Stimulated activated CD4-positive, alpha-beta T cell treated with anti-CD3 and anti-CD28 coated beads, TNF-alpha, amount 100 ng/mL, for 48 hours (primary cell): ENCODE measurements around the gene PFN3.
"Not testable (repeated sequence)": the region's sequence is repeated elsewhere in the genome, so short reads cannot be mapped to it uniquely, and the experiment has no call there.

Experiments
- DNase-seq, 3 donors: peaks; one replicate each; pipeline ENCODE4 v3.0.0-alpha.2; 2020; ENCODE audit warnings: low read depth in 3 of 3

PFN3 gene

GRCh38 chr5:177393206-177393765 lies 7.2 kb downstream of the PFN3 start:
- no peak for DNase-seq

DNA sequence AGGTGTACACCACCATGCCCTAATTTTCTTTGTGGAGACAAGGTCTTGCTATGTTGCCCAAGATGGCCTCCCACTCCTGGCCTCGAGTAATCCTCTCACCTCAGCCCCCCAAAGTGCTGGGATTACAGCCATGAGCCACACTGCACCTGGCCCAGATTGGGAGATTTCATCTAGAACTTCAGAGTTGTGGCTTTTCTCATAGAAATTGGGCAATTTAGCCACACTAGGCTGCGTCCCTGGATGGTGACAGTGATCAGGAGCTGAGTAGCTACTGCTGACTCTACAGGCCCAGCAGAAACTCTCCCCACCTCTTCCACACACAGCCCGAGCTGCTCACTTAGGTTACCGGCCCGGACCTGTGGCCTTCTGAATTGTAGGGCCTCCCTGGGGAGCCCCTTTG lies 7.7 kb downstream of the PFN3 start:
- no peak for DNase-seq

DNA sequence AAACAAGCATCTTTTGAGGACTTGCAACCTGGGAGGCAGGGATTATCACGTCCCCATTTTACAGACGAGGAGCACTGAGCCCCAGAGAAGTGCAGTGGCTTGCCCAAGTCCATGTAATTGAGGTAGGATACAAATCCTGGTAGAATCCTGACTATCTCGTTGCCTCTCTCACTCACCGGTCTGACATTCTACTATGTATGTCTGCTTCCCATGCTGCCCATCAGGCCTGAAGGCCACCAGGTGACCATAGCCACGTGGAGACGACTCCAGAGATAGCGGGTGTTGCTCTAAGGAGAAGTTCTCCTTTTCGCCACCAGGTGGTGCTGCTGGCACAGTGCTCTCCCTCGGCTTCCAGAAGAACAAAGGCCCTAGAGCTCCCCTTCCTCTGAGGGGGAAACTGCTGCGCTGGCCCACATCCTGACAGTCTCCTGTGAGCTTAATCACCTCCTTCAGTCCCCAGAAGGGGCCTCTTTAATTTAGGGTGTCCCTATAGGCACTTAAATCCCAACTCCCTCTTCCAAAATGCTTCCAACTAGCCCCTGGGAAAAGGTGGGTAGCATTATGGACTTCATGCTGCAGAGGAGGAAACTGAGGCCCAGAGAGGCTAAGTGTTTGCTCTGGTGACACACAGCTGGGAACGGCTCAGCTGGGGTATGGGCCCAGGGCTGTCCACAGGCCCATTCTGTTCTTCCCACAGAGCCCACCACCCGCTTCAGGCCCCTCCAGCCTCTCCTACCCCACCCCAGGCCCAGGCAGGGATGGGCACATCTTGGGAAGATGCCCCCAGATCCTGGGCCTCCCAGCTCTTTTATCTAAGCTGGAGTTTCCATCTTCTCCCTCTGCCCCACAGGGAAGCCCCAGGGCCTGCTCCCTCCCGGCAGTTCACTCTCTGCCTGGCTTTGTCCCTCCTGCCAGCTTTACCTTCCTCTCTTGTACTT lies 9.8 kb downstream of the PFN3 start:
- DNase-seq: peak; percentile 76 to 80 (median 80)

- peak in 1 of 3 donors; percentile 42 for DNase-seq
Measured at GRCh38 chr5:177389241-177390169, 11.0 kb downstream of the PFN3 start.

DNA sequence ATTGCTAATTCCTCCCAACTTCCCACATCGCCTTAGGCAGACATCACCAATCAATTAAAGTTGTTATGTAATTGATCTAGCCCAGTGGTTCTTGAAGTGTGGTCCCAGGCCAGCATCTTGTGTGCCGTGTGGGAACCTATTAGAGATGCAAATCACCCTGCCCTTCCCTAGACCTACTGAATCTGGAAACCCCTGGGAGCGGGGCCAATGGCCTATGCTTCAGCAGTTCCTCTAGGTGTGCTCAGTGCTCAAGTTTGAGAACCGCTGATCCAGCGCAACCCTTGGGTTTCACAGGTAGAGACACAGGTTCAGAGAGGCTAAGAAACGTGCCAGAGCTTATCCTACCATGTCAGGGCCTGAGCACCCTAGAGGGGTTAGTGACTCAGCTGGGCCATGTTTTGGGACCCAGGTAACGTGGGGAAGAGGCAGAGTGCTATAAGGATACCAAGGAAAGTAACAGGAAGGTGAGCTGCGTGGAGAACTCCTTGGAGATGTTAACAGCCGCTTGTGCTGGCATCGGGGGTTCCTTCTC lies 11.9 kb downstream of the PFN3 start:
- no peak for DNase-seq

DNA sequence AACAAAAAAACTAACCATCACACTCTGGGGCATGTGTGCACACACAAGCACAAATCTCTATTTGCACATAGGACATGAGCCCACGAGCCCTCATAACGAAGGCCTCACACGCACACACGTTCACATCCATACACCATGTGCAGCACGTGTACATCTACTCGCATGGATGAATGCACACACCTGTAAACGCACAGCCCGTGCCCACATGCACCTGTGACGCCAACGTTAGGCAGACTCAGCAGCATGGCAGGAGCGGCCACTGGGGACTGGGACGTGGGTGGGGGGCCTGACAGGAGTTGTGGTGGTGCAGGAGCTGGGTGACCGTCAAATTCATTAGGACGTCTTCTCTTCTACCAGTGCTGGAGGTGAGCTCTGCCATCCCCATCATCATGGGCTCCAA lies 13.1 kb downstream of the PFN3 start:
- no peak for DNase-seq

- DNase-seq: no peak
Measured at GRCh38 chr5:177386542-177386941, 13.9 kb downstream of the PFN3 start.

DNA sequence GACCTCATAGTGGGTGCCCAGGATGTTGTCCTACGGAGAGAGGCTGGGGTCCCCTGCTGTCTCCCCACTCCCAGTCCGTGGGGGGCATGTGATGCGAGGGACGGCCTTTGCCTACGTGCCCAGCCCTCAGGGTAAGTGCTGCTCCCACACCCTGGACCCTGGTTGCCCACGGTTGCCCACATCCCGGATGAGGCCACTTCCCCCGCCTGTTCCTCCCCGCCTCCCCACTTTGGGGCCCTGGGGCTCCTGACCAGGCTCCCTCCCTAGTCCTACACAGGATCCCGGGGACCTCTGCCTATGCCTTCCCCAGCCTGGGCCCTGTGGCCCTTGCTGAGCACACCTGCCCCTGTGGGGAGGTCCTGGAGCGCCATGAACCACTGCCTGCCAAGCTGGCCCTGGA lies 14.7 kb downstream of the PFN3 start:
- DNase-seq: no peak

GRCh38 chr5:177384134-177384533 lies 16.3 kb downstream of the PFN3 start, which contains the start of gene SLC34A1:
TSS of gene SLC34A1 (plus strand) at chr5:177384434. CDS start at chr5:177385742, 1,308 bp downstream.
- no peak for DNase-seq

GRCh38 chr5:177383181-177383580 lies 17.3 kb downstream of the PFN3 start:
- DNase-seq: no peak

DNA sequence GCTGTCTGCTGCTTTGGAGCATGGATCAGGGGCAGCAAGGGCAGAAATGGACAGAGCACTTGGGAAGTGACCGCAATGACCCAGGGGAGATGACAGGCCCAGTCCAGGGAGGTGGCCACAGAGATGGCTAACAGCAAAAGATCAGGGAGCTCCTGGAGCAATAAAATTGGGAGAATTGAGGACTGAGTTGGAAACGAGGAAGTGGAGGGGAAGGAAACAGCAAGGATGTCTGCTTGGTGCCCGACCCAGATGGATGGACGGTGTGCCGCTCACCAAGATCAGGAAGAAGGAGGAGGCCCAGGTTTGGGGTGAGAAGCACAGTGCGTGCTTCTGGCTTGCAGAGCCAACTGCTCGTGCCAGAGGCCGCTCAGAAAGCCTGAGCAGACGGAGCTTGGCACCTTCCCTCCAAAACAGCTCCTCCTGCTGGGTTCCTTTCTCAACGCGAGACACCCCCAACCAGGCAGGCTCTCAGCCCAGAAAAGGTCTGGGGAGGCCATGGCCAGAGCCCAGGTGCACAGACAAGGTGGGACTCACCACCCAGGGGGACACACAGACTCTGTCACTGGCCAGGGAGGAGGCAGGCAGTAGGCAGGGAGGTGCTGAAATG lies 17.9 kb downstream of the PFN3 start:
- DNase-seq: no peak

DNA sequence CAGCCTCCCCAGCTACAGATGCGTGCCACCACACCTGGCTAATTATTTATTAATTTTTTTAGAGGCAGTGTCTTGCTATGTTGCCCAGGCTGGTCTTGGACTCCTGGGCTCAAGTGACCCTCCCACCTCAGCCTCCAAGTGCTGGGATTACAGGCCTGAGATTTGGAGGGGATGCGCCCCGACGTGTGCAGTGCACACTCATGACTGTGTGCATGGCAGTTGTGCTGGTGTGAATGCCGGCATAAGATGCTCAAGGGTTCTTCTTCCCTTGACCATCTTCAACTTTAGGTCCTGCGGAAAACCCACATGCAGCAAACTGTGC lies 19.7 kb downstream of the PFN3 start:
- no peak for DNase-seq

GRCh38 chr5:177378884-177379883 lies 21.3 kb downstream of the PFN3 start:
- no peak for DNase-seq

GRCh38 chr5:177377851-177378776 lies 22.3 kb downstream of the PFN3 start:
- no peak for DNase-seq

GRCh38 chr5:177376107-177376506 lies 24.4 kb downstream of the PFN3 start:
- DNase-seq: no peak

GRCh38 chr5:177375516-177375915 lies 24.9 kb downstream of the PFN3 start:
- not testable (repeated sequence) for DNase-seq

DNA sequence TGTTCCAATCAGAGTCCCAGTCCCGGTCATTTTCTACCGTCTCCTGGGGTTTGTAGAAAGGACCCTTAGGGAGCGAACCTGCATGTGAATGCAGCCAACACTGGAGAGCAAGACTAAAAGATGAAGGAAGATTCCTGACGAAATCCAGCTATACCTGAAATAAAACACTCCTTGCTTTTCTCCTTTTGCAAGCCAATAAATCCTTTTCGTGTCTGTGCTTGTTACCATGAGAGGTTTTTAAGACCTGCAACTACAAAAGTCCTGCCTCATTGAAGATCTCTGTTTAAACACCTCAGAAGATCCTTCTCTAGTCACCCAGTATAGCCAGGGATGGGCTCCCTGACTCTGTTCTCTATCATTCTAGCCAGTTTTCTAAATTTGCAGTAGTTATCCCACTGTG lies 26.2 kb downstream of the PFN3 start:
- no peak for DNase-seq

- no peak for DNase-seq
Measured at GRCh38 chr5:177373806-177374205, 26.7 kb downstream of the PFN3 start.

GRCh38 chr5:177372910-177373309 lies 27.6 kb downstream of the PFN3 start:
- DNase-seq: no peak
